GM19351 (cell line): Measurements from ENCODE around the gene MOB1A.
"Not testable (repeated sequence)": the region's sequence is repeated elsewhere in the genome, so short reads cannot be mapped to it uniquely, and the experiment has no call there.

Experiments used
- ATAC-seq: cut with Tn5 transposase; IDR thresholded peaks from one replicate; pipeline ENCODE4 v1.9.1; 2021; ENCODE audit warnings: mild to moderate bottlenecking, moderate library complexity; ENCODE audit not compliant: unreplicated experiment

The MOB1A gene

DNA sequence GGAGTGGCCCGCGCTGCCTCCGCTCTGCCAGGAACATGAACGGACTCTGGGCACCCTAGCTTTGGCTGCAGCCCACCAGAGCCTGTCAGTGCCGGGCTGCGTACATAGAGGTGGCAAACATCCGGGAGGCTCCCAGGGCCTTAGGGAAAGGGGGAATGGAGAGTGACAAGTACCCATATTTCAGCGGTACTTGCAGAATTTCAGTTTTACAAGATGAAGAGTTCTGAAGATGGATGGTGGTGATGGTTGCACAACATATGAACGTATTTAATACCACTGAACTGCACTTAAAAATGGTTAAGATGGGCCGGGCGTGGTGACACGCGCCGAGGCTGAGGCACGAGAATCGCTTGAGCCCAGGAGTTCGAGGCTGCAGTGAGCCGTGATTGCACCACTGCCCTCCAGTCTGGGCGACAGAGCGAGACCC lies 20.6 kb upstream of the MOB1A start:
- no peak for ATAC-seq

DNA sequence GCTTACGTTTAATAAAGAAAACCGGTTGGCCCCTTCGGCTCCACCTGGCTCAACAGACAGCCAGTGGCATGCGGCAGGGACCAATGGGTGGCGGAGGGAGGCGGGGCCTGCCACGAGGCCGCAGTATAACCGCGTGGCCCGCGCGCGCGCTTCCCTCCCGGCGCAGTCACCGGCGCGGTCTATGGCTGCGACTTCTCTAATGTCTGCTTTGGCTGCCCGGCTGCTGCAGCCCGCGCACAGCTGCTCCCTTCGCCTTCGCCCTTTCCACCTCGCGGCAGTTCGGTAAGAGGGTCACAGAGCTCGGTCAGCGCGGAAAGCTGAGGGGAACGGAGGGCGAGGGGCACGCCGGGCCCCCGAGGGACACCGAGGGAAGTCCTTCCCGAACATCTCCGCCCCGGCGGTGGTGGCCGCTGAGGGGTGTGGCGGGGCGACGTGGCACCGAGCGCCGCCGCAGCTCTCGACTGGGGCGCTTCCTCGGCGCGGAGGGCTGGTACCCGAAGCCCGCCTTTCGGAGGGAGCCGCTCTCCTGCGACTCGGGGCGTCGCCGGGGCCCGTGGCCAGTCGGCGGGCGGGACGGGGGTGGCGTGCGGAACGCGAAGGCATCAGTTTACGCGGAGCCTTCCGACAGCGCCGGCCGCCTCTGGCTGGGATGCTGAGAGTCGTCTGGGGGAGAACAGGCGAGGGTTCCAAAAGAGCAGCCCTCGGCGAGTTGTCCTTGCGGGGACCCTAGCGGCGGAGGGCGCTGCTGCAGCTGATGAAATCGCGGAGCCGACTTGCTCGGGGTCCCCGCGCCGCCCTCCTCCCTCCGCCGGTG lies 20.0 kb upstream of the MOB1A start, which contains the start of gene MTHFD2:
Gene MTHFD2, plus strand, starts transcription at position 155 of the 814 bp plus-strand sequence. Its CDS starts 27 bp downstream, at position 182.
- peak; percentile 88 for ATAC-seq

DNA sequence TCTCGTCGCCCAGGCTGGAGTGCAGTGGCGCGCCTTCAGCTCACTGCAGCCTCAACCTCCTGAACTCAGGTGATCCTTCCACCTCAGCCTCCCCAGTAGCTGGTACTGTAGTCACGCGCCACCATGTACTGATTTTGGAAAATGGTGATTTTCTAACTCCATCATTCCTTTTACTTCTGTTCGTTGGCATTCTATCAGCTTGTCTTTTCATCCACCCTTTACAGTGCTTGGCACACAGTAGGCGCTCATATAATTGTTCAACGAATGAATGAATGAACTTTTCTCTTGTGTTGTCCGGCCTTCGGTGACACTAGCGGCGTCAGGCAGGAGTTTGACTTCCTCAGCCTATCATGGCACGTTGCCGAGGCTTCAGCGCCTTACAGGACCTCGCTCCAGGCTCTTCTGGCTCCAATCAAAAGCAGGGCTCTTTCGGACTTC lies 19.4 kb upstream of the MOB1A start:
- ATAC-seq: no peak

DNA sequence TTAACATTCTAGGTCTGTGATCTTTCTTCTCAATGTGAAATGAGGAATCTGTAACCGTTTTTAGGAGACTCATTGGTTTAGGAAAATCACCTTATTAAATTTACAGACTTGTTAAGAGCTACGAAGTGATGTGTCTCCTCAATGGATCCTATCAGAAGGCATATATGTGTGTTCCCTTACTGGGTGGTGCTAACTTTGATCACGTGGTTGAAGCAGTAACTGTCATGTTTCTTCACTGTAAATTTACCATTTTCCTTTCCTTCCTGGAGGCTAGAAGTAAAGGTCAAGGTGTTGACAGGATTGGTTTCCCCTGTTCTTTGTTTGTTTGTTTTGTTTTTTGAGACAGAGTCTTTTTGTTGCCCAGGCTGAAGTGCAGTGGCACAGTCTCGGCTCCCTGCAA lies 18.4 kb upstream of the MOB1A start:
- ATAC-seq: no peak

DNA sequence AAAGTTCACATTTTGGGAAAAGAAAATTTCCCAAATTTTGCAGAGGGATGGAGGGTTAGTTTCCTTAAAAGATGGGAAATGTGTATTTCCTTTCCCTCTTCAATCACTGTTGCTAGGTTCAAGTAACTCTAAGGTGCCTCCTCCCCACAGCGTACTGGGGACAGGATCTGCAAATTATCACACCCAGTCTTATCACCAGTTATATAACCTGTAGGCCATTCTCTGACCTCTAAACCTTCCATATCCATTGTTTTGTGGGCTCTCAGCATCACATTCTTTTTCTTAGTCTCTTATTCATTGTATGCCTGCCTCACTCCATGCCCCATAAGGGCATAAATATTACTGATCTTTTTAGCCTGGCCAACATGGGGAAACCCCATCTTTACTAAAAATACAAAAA lies 16.1 kb upstream of the MOB1A start:
- no peak for ATAC-seq

DNA sequence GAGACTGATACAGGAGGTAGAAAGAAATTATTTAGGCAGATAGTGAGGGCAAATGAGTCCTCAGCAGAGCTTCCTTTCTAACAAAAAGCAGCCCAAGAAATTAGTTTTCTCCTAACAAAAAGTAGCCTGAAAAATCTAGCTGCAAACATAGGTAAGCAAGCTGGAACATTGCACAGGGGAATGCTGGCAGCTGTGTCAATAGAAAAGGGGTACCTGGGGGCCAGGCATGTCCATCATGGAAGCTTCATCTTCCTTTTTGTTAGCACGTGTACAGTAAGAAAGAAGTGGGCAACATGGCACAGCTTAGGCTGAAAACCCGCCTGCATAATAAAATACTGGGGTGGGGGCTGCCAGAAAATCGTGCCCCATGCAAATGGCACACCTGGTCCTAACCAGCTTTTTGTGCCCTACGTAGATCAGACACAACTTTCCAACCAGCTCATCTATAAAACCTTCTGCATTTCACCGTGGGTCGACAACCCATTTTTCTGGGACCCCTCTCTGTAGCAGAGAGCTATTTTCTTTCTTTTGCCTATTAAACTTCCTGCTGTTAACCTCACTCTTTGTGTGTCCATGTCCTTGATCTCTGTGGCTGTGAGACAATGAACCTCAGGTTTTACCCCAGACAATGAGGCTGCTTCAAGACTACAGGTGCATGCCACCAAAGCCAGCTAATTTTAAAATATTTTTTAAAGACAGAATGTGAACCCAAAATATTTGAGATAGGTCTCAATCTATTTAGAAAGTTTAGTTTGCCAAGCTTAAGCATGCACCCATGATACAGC lies 13.1 kb upstream of the MOB1A start:
- ATAC-seq: no peak

DNA sequence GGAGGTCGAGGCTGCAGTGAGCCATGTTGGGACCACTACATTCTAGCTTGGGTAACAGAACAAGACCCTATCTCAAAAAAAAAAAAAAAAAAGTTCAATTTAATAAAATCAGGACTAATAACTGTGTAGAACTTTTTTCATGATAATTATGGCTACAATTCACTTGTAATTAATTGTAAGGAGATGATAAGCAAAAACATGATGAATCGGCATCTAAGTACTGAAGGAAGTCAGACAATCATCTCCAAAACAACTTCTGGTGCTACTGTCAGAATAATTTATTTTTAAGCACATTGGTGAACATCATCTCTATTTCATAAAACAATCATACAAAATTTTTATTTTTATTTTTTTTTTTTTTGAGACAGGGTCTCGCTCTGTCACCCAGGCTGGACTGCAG lies 10.0 kb upstream of the MOB1A start:
- ATAC-seq: no peak

DNA sequence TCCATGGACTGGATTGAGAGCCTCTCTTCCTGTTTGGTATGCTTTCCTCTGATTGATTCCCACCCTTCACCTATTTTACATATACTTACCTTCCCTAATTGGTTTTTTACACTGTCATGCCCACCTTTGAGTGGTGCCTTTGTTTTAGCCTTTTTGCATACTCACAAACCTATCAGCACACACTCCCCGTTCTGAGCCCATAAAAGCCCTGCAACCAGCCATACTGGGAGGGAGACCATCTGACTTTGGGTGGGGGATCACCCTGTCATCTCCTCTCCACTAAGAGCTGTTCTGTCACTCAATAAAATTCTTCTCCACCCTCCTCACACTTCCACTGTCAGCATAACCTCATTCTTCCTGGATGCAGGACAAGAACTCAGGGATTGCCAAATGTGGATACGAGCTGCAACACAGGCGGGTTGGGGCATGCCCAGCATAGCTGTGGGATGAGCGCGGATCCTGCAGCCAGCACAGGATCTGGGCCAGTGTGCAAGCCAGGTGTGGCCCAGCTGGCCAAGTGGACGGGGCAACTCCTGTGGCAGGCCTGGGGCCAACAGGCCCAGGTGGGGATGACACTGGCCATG lies 9.4 kb upstream of the MOB1A start:
- no peak for ATAC-seq

DNA sequence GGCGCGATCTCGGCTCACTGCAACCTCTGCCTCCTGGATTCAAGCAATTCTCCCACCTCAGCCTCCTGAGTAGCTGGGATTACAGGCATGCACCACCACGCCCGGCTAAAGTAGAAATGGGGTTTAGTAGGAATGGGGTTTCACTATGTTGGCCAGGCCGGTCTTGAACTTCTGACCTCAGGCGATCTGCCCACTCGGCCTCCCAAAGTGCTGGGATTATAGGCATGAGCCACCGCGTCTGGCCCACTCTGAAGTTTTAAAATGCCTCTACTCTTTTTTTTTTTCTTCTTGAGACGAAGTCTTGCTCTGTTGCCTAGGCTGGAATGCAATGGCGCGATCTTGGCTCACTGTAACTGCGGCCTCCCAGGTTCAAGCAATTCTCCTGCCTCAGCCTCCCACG lies 8.0 kb upstream of the MOB1A start:
- not testable (repeated sequence) for ATAC-seq

DNA sequence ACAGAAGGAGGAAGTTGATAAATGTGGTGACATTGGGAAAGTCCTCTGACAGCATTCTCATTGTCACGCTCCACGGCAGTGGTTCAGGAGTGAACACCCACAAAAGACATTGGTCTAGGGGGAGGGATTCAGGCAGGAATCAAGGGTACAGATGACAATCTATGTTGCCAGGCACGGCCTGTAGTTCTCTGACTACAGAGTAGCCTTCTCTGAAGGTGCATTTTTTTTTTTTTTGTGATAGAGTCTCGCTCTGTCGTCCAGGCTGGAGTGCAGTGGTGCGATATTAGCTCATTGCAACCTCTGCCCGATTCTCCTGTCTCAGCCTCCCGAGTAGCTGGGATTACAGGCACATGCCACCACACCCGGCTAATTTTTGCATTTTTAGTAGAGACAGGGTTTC lies 7.4 kb upstream of the MOB1A start:
- peak; percentile 49 for ATAC-seq

DNA sequence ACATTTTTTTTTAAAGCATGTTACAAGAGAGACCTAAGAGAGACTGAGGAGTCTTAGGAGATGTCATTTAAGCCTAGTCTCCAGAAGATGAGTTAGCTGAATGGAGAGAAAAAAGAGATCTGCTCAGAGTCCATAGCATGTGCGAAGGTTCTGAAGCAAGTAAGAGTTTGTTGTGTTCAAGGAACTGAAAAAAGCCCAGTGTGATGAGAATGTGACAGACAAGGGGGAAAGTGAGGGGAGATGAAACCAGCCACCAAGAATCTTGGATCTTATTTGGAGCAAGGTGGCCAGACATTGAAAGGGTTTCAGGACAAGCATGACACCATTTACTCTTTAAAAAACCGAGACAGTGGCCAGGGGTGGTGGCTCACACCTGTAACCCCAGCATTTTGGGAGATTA lies 5.2 kb upstream of the MOB1A start:
- ATAC-seq: no peak

DNA sequence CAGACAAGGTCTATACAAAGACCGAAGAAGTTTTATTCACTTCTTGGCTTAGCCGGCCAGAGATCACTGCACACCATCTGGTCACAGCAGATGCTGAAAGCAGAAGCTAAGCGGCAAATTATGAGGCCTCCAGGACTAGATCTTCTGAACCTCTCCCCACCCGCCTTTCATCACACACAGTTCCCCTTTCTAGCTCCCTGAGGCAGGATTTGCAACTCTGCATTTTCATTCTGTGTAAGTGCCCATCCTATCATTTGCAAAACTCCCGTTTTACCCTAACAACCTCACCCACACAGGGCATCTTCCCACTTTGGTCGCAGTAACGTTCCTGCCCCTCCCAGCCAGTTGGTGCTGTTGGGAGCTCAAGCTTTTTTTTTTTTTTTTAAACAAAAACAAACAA lies 3.1 kb upstream of the MOB1A start:
- ATAC-seq: peak; percentile 29

DNA sequence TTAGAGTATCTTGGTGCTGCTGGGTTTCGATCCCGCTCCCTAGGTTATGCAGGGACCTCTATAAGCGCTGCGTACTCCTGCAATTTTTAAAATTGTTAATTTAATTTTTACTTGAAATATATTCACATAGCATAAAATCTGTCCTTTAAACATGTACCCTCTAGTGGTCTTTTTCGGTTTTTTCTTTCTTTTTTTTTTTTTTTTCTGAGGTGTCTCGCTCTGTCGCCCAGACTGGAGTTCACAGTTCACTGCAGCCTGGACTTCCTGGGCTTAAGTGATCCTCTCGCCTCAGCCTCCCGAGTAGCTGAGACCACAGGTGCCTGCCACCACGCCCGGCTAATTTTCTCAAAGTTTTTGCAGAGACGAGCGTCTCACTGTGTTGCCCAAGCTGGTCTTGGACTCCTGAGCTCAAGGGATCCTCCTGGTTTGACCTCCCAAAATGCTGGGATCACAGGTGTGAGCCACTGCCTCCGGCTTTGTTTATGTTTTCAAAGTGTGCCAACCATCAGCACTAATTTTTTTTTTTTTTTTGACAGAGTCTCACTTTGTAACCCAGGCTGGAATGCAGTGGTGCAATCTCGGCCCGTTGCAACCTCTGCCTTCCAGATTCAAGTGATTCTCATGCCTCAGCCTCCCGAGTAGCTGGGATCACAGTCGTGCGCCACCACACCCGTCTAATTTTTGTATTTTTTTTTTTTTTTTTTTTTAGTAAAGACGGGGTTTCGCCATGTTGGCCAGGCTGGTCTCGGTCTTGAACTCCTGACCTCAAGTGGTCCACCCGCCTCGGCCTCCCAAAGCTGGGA lies 585 bp upstream of the MOB1A start:
- peak; percentile 20 for ATAC-seq

DNA sequence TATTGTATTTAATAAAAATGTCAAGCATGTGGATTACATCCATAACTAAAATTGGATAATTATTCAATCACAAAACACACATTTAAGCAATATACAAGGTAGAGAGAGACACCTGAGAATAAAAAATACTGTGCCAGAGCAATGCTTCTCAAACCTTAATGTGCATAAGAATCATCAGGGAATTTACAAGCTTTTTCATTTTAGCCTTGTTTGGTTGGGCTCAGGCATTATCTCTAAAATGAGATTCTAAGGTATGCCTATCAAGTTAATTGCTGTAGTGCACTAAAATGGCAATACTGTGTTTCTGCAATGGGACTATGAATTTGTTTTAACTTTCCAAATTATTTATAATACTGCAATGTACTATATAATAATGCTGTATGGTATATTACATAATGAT lies 983 bp downstream of the MOB1A start:
- ATAC-seq: no peak

DNA sequence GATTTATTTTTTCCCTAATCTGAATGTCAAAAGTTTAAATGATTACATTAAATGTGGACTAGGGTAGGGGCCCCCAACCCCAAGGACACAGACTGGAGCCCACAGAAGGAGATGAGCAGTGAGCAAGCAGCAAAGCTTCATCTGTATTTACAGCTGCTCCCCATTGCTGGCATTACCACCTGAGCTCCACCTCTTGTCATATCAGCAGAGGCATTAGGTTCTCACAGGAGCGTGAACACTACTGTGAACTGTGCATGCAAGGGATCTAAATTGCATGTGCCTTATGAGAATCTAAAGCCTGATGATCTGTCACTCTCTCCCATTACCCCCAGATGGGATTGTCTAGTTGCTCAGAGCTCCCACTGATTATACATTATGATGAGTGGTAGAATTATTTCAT lies 3.8 kb downstream of the MOB1A start:
- ATAC-seq: no peak

DNA sequence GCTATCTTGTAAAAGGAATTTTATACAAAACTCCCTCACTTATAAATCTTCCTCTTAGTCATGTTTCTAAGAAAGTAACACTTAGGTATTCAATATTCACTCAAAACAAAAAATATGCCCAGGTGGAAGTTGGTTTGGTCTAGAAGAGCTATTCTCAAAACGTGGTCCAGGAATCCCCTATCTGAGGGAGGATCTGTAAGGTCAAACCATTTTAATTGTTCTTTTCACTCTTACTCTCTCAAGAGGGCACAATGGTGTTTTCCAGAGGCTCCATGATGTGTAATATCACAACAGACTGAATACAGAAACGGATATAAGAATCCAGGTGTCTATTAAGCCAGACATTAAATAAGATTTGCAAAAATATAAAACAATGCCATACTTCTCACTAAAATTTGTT lies 9.9 kb downstream of the MOB1A start:
- no peak for ATAC-seq

DNA sequence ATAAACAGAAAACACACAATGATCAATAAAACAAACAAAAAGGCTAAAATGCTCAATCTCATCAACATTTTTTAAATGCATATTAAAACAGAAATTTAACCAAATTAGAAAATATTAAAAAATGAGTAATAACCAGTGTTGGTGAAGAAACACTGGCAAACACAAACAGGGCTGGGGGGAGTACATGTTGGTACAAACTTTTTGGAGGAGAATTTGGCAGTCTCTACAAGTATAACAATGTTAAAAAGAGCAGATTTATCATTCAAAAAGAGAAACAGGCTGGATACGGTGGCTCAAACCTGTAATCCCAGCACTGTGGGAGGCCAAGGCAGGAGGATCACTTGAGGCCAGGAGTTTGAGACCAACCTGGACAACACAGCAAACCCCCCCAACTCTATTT lies 13.9 kb downstream of the MOB1A start:
- no peak for ATAC-seq

DNA sequence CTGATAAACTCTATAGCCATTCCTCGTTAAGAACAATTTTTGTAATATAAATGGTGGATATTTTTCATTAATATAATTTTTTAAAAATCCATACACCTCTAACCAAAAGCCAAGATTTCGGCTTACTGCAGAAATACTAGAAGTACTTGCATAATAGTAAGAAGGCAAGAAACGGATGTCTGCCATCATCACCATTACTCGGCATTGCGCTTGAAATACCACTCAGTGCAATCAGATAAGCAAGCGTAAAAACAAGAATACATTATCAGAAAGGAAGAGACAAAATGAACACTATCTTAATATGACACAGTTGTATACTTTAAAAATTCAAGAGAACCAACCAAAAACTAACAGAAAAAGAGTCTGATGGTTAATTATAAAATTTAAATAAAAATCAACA lies 15.7 kb downstream of the MOB1A start:
- no peak for ATAC-seq

DNA sequence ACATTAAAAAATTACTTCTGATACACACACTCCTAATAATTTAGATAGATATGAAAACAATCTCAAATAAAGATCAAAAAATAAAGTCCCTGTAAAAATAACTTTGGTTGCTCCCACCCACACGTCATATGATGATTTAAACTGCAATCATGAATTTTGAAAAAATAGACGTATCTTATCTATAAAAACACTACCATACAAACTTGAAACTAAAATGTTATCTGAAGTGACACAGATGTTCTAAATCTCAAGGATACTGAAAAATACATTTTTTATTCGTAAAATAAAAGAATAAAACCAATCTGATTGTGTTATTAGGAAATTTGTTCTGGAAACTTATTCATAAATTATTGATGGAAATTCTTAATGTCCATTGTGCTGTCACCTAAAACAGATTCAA lies 22.8 kb downstream of the MOB1A start:
- no peak for ATAC-seq

DNA sequence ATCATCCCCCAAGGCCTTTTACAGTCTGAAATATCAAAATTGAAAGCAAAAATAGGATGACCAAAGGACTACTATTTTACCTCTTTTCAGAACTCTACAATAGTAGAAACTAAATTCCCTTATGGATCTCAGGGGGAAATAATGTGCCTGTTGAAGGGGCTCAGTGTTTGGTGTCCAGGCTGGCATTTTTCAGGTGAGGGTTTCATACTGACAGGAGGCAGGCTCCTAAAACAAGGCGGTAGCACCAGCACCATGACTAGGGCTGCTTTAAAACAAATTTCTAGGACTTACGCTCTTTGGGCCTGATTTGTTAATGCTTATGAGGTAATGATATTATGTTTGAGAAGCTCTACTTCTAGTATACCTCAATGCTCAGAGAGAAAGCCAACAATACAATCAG lies 25.7 kb downstream of the MOB1A start:
- no peak for ATAC-seq
